ENCODE results near the gene TMEM131. TPM values are rescaled to one million over a fixed set of nuclear protein-coding genes. Genes with fewer than 3 reads are reported as not detected.
"Not testable (repeated sequence)": the region's sequence is repeated elsewhere in the genome, so short reads cannot be mapped to it uniquely, and the experiment has no call there.

Gene TMEM131
- total RNA-seq, 5 donors from 2014 or later (not counting 1 experiment from before 2014, with no cell fraction given): 39.3 to 43.9 (median 41.1) TPM

DNA sequence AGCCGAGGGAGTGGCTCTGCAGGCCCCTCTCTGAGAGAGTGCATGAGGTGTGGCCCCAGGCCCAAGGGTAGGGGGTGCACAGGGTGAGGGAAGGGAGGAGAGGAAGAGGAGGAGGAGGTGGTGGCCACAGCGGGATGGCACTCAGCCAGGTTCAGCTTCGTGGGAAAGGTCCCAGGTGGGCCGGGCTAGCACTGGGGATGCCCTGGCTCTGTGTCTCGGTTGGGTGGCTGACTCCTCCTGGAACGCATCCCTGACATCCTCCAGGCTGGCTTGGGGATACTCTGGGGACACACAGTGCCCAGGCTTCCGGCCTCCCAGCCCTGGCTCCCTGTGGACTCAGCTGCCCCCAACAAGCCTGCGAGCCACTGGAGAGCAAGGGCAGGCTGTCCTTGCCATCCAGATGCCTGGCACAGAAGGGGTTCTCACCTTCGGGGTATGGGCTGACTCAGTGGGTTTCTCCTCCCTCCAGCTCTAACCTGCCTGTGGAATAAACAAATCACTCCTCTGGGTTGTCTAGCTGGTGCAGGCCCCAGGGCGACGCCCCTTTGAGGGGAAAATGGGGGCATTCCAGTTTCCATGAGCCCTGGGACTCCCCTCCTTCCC, 283.0 kb downstream of the TMEM131 start:
- WGBS (ENCODE audit: insufficient coverage): 14% methylated on average over 7 of the region's 11 CpGs
- ATAC-seq (replicated peaks in 1 of 4) (peak; percentile 6 to 21 (median 12)), DNase-seq (peak in 3 of 35 experiments; percentile 22 to 66 (median 40))
- Mint-ChIP-seq H3K9me3 (no peaks in the 10 kb centered on the region), H3K4me3 (peak overlapping the region; percentile 93 to 98 (median 94)), H3K27ac (peak overlapping the region; percentile 100), H3K4me1 (peaks cover 70 to 83% (median 78%) of the 10 kb centered on the region in 3 donors), H3K27me3 (no peaks in the 10 kb centered on the region), H3K36me3 (peaks cover 32% of the 10 kb centered on the region)
- Histone ChIP-seq H3K27me3 (replicated peaks in 1 of 2; ENCODE audit: control insufficient read depth in 2 of 2, extremely low read depth in 1 of 2, insufficient read depth in 2 of 2, low read length in 1 of 2) (peaks cover 0 to 9% of the 10 kb centered on the region in 2 experiments), H3K27ac (ENCODE audit: low read length) (peak overlapping the region; percentile 89), H3K4me1 (ENCODE audit: control insufficient read depth in 1 of 2, extremely low read depth in 1 of 2, insufficient read depth in 2 of 2, low read length in 2 of 2) (peaks cover 46 to 77% of the 10 kb centered on the region in 2 experiments), H3K36me3 (ENCODE audit: control insufficient read depth in 2 of 2, extremely low read depth in 1 of 2, insufficient read depth in 1 of 2, low read length in 1 of 2) (peaks cover 5 to 23% of the 10 kb centered on the region in 2 donors), H3K4me3 (ENCODE audit: control insufficient read depth in 1 of 2, extremely low read depth in 1 of 2, low read length in 1 of 2) (peak overlapping the region; percentile 89 to 91), H3K9me3 (no peaks in the 10 kb centered on the region)
- ChIA-PET POLR2A (no interaction called here), CTCF (interaction anchor here (0.6 to 1.3 kb wide), 8 partner anchors 8 to 67 kb away, joined by 3 to 4 read pairs (median 3); partner anchors contain the start of gene COX5B (in 1 of the 2))

DNA sequence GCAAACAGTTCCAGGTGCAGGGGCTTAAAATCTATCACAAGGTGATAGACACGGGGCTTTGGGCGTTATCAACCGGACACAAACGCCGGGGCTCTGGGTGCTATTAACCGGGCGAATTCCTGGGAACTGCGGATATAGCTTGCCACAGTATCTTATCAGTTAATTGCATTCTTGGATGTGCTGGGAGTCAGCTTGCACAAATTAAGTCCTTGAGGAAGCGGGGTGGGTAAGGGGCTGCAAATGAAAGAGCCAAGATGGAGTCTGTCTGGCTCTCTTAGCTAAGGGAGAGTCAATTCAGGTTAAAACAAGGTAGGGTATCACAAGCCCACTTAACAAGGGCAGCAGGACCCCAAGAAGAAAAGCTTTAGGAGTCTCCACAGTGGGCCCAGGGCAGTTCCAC, 283.6 kb downstream of the TMEM131 start:
- POLR2A ChIA-PET; ATAC-seq (replicated peaks in 1 of 4); H3K9me3 Mint-ChIP-seq; H3K9me3 ChIP-seq; H3K27me3 Mint-ChIP-seq; DNase-seq: not testable (repeated sequence)
- peak overlapping the region; percentile 89 for H3K27ac ChIP-seq (ENCODE audit: low read length)
- 96% methylated on average over 6 of the region's 9 CpGs for WGBS (ENCODE audit: insufficient coverage)
- H3K4me3 ChIP-seq (ENCODE audit: control insufficient read depth in 1 of 2, extremely low read depth in 1 of 2, low read length in 1 of 2): peak overlapping the region in 1 of 2 donors; percentile 89
- peaks cover 32% of the 10 kb centered on the region for H3K36me3 Mint-ChIP-seq
- H3K27ac Mint-ChIP-seq: peak overlapping the region; percentile 100
- CTCF ChIA-PET: interaction anchor here (0.6 to 1.3 kb wide), 5 partner anchors 13 to 66 kb away, joined by 3 to 4 read pairs (median 3); partner anchors contain the start of gene COX5B (in 1 of the 2)
- peaks cover 40 to 71% of the 10 kb centered on the region in 2 experiments for H3K4me1 ChIP-seq (ENCODE audit: control insufficient read depth in 1 of 2, extremely low read depth in 1 of 2, insufficient read depth in 2 of 2, low read length in 2 of 2)
- peaks cover 0 to 12% of the 10 kb centered on the region in 2 experiments for H3K27me3 ChIP-seq (replicated peaks in 1 of 2; ENCODE audit: control insufficient read depth in 2 of 2, extremely low read depth in 1 of 2, insufficient read depth in 2 of 2, low read length in 1 of 2)
- H3K4me1 Mint-ChIP-seq: peaks cover 64 to 76% (median 72%) of the 10 kb centered on the region in 3 donors
- peaks cover 5 to 23% of the 10 kb centered on the region in 2 donors for H3K36me3 ChIP-seq (ENCODE audit: control insufficient read depth in 2 of 2, extremely low read depth in 1 of 2, insufficient read depth in 1 of 2, low read length in 1 of 2)
- H3K4me3 Mint-ChIP-seq: peak overlapping the region; percentile 70 to 98 (median 93)

DNA sequence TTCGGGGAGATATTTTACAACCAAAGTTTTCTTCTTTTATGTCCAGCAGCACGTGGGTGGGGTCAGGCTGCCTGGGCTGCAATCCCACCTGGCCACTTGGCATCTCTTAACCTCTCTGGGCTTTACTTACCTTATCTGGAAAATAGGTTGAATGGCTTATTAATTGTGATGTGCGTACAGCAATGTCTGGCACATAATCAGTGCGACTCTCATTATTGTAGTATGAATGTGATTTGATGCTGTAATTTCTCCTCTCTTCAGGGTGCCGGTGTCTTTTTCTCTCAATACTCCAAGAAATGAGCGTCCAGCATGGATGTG, 284.4 kb downstream of the TMEM131 start:
- Mint-ChIP-seq H3K4me1 (peaks cover 56 to 68% (median 64%) of the 10 kb centered on the region in 3 donors), H3K27me3 (no peaks in the 10 kb centered on the region), H3K9me3 (no peaks in the 10 kb centered on the region), H3K36me3 (peaks cover 25% of the 10 kb centered on the region), H3K27ac (peak overlapping the region; percentile 100), H3K4me3 (peak overlapping the region in 1 of 3 donors; percentile 93)
- POLR2A ChIA-PET: no interaction called here
- H3K4me3 ChIP-seq (ENCODE audit: control insufficient read depth in 1 of 2, extremely low read depth in 1 of 2, low read length in 1 of 2): no peak overlapping the region
- H3K27me3 ChIP-seq (replicated peaks in 1 of 2; ENCODE audit: control insufficient read depth in 2 of 2, extremely low read depth in 1 of 2, insufficient read depth in 2 of 2, low read length in 1 of 2): peaks cover 0 to 12% of the 10 kb centered on the region in 2 experiments
- H3K4me1 ChIP-seq (ENCODE audit: control insufficient read depth in 1 of 2, extremely low read depth in 1 of 2, insufficient read depth in 2 of 2, low read length in 2 of 2): peaks cover 33 to 62% of the 10 kb centered on the region in 2 experiments
- H3K9me3 ChIP-seq: no peaks in the 10 kb centered on the region
- DNase-seq: no peak
- H3K27ac ChIP-seq (ENCODE audit: low read length): peak overlapping the region; percentile 26
- peaks cover 5 to 16% of the 10 kb centered on the region in 2 donors for H3K36me3 ChIP-seq (ENCODE audit: control insufficient read depth in 2 of 2, extremely low read depth in 1 of 2, insufficient read depth in 1 of 2, low read length in 1 of 2)
- ATAC-seq (replicated peaks in 1 of 4): no peak
- CTCF ChIA-PET: interaction anchor here (0.6 to 3.5 kb wide), 2 partner anchors 11 to 12 kb away, joined by 3 to 14 read pairs; no protein-coding TSS in a partner anchor
- WGBS (ENCODE audit: insufficient coverage): no CpG with 5 or more reads among the region's 6 CpGs

- H3K9me3 Mint-ChIP-seq: no peaks in the 10 kb centered on the region
- no peak overlapping the region for H3K27ac Mint-ChIP-seq
- POLR2A ChIA-PET: interaction anchor here in 1 of 2 donors (0.6 kb wide), 1 partner anchor 771 kb away, joined by 3 read pairs; no protein-coding TSS in a partner anchor
- H3K36me3 Mint-ChIP-seq: peaks cover 2% of the 10 kb centered on the region
- H3K4me3 Mint-ChIP-seq: no peak overlapping the region
- Histone ChIP-seq H3K4me3 (ENCODE audit: control insufficient read depth in 1 of 2, extremely low read depth in 1 of 2, low read length in 1 of 2) (no peak overlapping the region), H3K36me3 (ENCODE audit: control insufficient read depth in 2 of 2, extremely low read depth in 1 of 2, insufficient read depth in 1 of 2, low read length in 1 of 2) (no peaks in the 10 kb centered on the region), H3K4me1 (ENCODE audit: control insufficient read depth in 1 of 2, extremely low read depth in 1 of 2, insufficient read depth in 2 of 2, low read length in 2 of 2) (peaks cover 15 to 40% of the 10 kb centered on the region in 2 experiments), H3K27ac (ENCODE audit: low read length) (no peak overlapping the region), H3K9me3 (no peaks in the 10 kb centered on the region), H3K27me3 (replicated peaks in 1 of 2; ENCODE audit: control insufficient read depth in 2 of 2, extremely low read depth in 1 of 2, insufficient read depth in 2 of 2, low read length in 1 of 2) (peaks cover 0 to 12% of the 10 kb centered on the region in 2 experiments)
- DNase-seq (no peak), ATAC-seq (replicated peaks in 1 of 4) (no peak)
- peaks cover 38 to 41% (median 38%) of the 10 kb centered on the region in 3 donors for H3K4me1 Mint-ChIP-seq
- CTCF ChIA-PET: interaction anchor here (0.6 to 3.5 kb wide), 7 partner anchors 9 to 118 kb away, joined by 3 to 14 read pairs (median 3); no protein-coding TSS in a partner anchor
- WGBS (ENCODE audit: insufficient coverage): 92% methylated on average over 2 of the region's 8 CpGs
- H3K27me3 Mint-ChIP-seq: no peaks in the 10 kb centered on the region
Observed at GRCh38 chr2:97708608-97709007, 287.1 kb downstream of the TMEM131 start.

DNA sequence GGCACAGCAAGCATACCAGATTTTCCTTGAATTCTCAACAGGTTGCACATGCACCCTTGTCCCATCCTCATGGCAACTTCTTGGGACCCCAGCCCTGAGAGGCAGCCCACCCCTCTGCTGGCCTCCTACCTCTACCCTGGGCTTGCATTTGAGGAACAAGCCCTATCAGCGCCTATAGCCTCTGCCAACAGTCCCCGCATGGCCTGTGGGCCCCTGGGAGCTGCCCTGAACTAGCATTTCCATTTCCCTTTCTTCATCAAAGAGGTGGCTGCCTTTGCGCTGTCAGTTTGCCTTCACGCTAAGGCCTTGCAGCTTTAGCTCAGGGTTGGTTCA, 287.7 kb downstream of the TMEM131 start:
- 78% methylated on average over 4 of the region's 4 CpGs for WGBS (ENCODE audit: insufficient coverage)
- Mint-ChIP-seq H3K9me3 (no peaks in the 10 kb centered on the region), H3K27ac (no peak overlapping the region), H3K36me3 (no peaks in the 10 kb centered on the region), H3K4me3 (no peak overlapping the region), H3K4me1 (peaks cover 32 to 35% (median 33%) of the 10 kb centered on the region in 3 donors), H3K27me3 (no peaks in the 10 kb centered on the region)
- ATAC-seq (replicated peaks in 1 of 4): no peak
- H3K4me3 ChIP-seq (ENCODE audit: control insufficient read depth in 1 of 2, extremely low read depth in 1 of 2, low read length in 1 of 2): no peak overlapping the region
- POLR2A ChIA-PET: interaction anchor here in 1 of 2 donors (0.6 kb wide), 1 partner anchor 772 kb away, joined by 3 read pairs; no protein-coding TSS in a partner anchor
- peaks cover 13 to 35% of the 10 kb centered on the region in 2 experiments for H3K4me1 ChIP-seq (ENCODE audit: control insufficient read depth in 1 of 2, extremely low read depth in 1 of 2, insufficient read depth in 2 of 2, low read length in 2 of 2)
- H3K27me3 ChIP-seq (replicated peaks in 1 of 2; ENCODE audit: control insufficient read depth in 2 of 2, extremely low read depth in 1 of 2, insufficient read depth in 2 of 2, low read length in 1 of 2): peaks cover 0 to 12% of the 10 kb centered on the region in 2 experiments
- H3K9me3 ChIP-seq: no peaks in the 10 kb centered on the region
- CTCF ChIA-PET: interaction anchor here (0.6 to 3.5 kb wide), 3 partner anchors 9 to 99 kb away, joined by 3 to 14 read pairs (median 3); no protein-coding TSS in a partner anchor
- H3K36me3 ChIP-seq (ENCODE audit: control insufficient read depth in 2 of 2, extremely low read depth in 1 of 2, insufficient read depth in 1 of 2, low read length in 1 of 2): no peaks in the 10 kb centered on the region
- no peak for DNase-seq
- no peak overlapping the region for H3K27ac ChIP-seq (ENCODE audit: low read length)

DNA sequence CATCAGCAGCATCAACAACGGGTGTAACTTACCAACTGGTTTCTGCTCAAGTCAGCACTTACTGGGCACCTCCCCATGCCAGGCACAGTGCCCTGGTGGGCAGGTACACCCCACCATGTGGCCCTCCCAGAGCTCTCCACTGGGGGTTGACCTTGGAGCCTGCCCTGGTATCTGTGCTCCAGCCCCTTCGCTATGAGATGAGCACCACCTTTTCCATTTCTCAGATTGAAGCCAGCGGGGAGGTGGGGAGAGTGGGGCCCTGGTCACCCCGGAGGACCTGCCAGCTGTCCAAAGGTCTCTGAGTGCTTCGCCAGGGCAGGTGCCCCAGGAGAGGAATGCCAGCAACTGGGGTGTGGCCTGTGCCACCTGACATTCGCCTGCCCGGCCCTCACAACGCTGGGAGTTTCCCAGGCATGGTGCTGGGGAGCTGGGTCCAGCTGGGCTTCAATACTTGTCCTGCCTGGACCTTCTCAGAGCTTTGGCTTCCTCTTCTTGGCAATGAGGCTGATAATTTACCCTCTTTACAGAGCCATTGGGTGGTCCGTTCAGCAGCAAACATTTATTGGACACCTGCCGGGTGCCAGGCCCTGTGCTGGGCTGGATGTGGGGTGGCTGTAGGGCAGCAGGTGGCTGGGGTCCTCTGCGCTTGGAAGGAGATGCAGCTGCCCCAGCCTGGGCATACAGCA, 288.2 kb downstream of the TMEM131 start:
- WGBS (ENCODE audit: insufficient coverage): 80% methylated on average over 7 of the region's 11 CpGs
- peaks cover 27 to 30% (median 28%) of the 10 kb centered on the region in 3 donors for H3K4me1 Mint-ChIP-seq
- Histone ChIP-seq H3K4me3 (ENCODE audit: control insufficient read depth in 1 of 2, extremely low read depth in 1 of 2, low read length in 1 of 2) (no peak overlapping the region), H3K36me3 (ENCODE audit: control insufficient read depth in 2 of 2, extremely low read depth in 1 of 2, insufficient read depth in 1 of 2, low read length in 1 of 2) (no peaks in the 10 kb centered on the region), H3K27ac (ENCODE audit: low read length) (no peak overlapping the region), H3K4me1 (ENCODE audit: control insufficient read depth in 1 of 2, extremely low read depth in 1 of 2, insufficient read depth in 2 of 2, low read length in 2 of 2) (peaks cover 8 to 29% of the 10 kb centered on the region in 2 experiments), H3K9me3 (no peaks in the 10 kb centered on the region), H3K27me3 (replicated peaks in 1 of 2; ENCODE audit: control insufficient read depth in 2 of 2, extremely low read depth in 1 of 2, insufficient read depth in 2 of 2, low read length in 1 of 2) (peaks cover 0 to 12% of the 10 kb centered on the region in 2 experiments)
- H3K27me3 Mint-ChIP-seq: no peaks in the 10 kb centered on the region
- DNase-seq (peak in 1 of 35 experiments; percentile 20), ATAC-seq (replicated peaks in 1 of 4) (no peak)
- ChIA-PET CTCF (interaction anchor here (0.8 to 3.5 kb wide), 3 partner anchors 8 to 117 kb away, joined by 3 to 14 read pairs (median 4); no protein-coding TSS in a partner anchor), POLR2A (no interaction called here)
- no peaks in the 10 kb centered on the region for H3K36me3 Mint-ChIP-seq
- no peak overlapping the region for H3K4me3 Mint-ChIP-seq
- H3K27ac Mint-ChIP-seq: no peak overlapping the region
- H3K9me3 Mint-ChIP-seq: no peaks in the 10 kb centered on the region
